Endodermal cell (in vitro differentiated cells): Measurements from ENCODE around the gene IFNLR1. TPM values are rescaled to one million over a fixed set of nuclear protein-coding genes. Genes with fewer than 3 reads are reported as not detected.

ENCODE experiments used
- DNase-seq: peaks from one replicate; pipeline ENCODE4 v3.0.0-alpha.2; 2017
- H3K27ac ChIP-seq: 2 replicates; pipeline ENCODE4 v1.5.1; 2013; ENCODE audit warnings: mild to moderate bottlenecking, low read depth, low read length, moderate library complexity
- H3K27me3 ChIP-seq: 2 replicates; pipeline ENCODE4 v1.6.1; 2013; ENCODE audit warnings: mild to moderate bottlenecking, low read length, moderate library complexity; ENCODE audit not compliant: insufficient read depth, control insufficient read depth, poor library complexity, severe bottlenecking
- H3K36me3 ChIP-seq: 2 replicates; pipeline ENCODE4 v1.7.0; 2013; ENCODE audit warnings: mild to moderate bottlenecking, low read length, moderate library complexity; ENCODE audit not compliant: control insufficient read depth, insufficient read depth
- H3K4me1 ChIP-seq: one replicate; pipeline ENCODE4 v1.7.0; 2013; ENCODE audit warnings: low read length; ENCODE audit not compliant: control insufficient read depth, insufficient read depth
- H3K4me3 ChIP-seq: 2 replicates; pipeline ENCODE4 v1.5.1; 2013; ENCODE audit warnings: mild to moderate bottlenecking, low read length, moderate library complexity
- H3K9ac ChIP-seq: 2 replicates; pipeline ENCODE4 v1.6.1; 2013; ENCODE audit warnings: mild to moderate bottlenecking, low read length, moderate library complexity; ENCODE audit not compliant: poor library complexity, severe bottlenecking; ENCODE audit errors: extremely low read depth
- H3K9me3 ChIP-seq: 2 replicates; pipeline ENCODE4 v1.6.1; 2013; ENCODE audit warnings: mild to moderate bottlenecking, low read length, moderate library complexity; ENCODE audit not compliant: control insufficient read depth
- H3K27ac Mint-ChIP-seq: 2 replicates; pipeline ENCODE4 v1.8.0; 2020; ENCODE audit warnings: mixed read lengths
- H3K27me3 Mint-ChIP-seq: 2 replicates; pipeline ENCODE4 v1.8.0; 2021; ENCODE audit warnings: mild to moderate bottlenecking, mixed read lengths; ENCODE audit not compliant: insufficient read depth
- H3K36me3 Mint-ChIP-seq: 2 replicates; pipeline ENCODE4 v1.8.0; 2020; ENCODE audit warnings: low read depth, mixed read lengths
- H3K4me1 Mint-ChIP-seq: 2 replicates; pipeline ENCODE4 v1.8.0; 2020; ENCODE audit warnings: mixed read lengths
- H3K4me3 Mint-ChIP-seq: 2 replicates; pipeline ENCODE4 v1.8.0; 2020; ENCODE audit warnings: mild to moderate bottlenecking, moderate library complexity, mixed read lengths
- H3K9me3 Mint-ChIP-seq: 2 replicates; pipeline ENCODE4 v1.8.0; 2020; ENCODE audit warnings: mild to moderate bottlenecking, mixed read lengths
- CTCF ChIP-seq: fragments of 200-600 bp; sonication (generic); conservative IDR thresholded peaks from 2 replicates; pipeline ENCODE4 v1.5.0; 2021; ENCODE audit warnings: antibody characterized with exemption, mild to moderate bottlenecking
- WGBS, 2 experiments: methylation state at CpG; one replicate each; pipeline versions ENCODE4 v1.1.5 to v1.1.7; 2013; ENCODE audit warnings: missing lambda C conversion rate in 2 of 2, mixed read lengths in 1 of 2; ENCODE audit not compliant: insufficient coverage in 1 of 2, insufficient read length in 1 of 2; 5-methylcytosine and 5-hydroxymethylcytosine counted together
- total RNA-seq, 2 donors: library from RNA; stranded (reverse); fragmentation: NEBNext Ultra II Directional in 1 of 2; extraction: Animal tissue kit (Norgen Biotek cat#: 25700) in 1 of 2; gene quantifications; 2 replicates in 1 of 2; 3 replicates in 1 of 2; pipeline ENCODE4 v1.2.1, GENCODE V29; 2021

IFNLR1 gene
- total RNA-seq, 2 donors from 2014 or later: 12.1 to 13.0 TPM

GRCh38 chr1:24226749-24227148, 39.7 kb upstream of the IFNLR1 start:
- WGBS, 2 experiments: 90 to 92% methylated on average over 5 of the region's 5 CpGs
- H3K4me3 Mint-ChIP-seq: no peak overlapping the region
- no peak for DNase-seq
- Histone ChIP-seq H3K36me3 (no peaks in the 10 kb centered on the region), H3K4me3 (no peak overlapping the region), H3K9me3 (no peaks in the 10 kb centered on the region), H3K4me1 (no peaks in the 10 kb centered on the region), H3K27me3 (no peaks in the 10 kb centered on the region), H3K27ac (no peak overlapping the region), H3K9ac (no peak overlapping the region)
- H3K27me3 Mint-ChIP-seq: no peaks in the 10 kb centered on the region
- no peak for TF ChIP-seq CTCF
- no peaks in the 10 kb centered on the region for H3K4me1 Mint-ChIP-seq
- H3K9me3 Mint-ChIP-seq: no peaks in the 10 kb centered on the region
- no peak overlapping the region for H3K27ac Mint-ChIP-seq
- no peaks in the 10 kb centered on the region for H3K36me3 Mint-ChIP-seq

DNA sequence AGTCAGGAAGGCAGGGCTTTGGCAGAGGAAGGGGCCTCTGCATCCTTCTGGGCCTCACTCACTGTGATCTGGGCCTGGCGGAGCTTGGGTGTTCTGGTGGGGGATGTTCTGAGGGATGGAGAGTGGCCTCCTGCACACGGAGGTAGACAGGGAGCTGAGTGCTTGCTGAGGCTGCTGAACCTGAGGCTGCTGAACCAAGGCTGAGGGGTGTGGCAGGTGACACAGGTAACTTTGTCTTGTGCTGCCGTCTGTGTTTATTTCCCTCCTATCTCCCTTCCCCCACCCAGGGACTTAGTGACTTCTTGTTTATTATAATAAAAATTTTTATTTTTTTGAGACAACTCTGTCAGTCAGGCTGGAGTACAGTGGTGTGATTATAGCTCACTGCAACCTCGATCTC, 37.7 kb upstream of the IFNLR1 start:
- no peak overlapping the region for H3K4me3 Mint-ChIP-seq
- H3K36me3 Mint-ChIP-seq: no peaks in the 10 kb centered on the region
- H3K27ac ChIP-seq: no peak overlapping the region
- no peaks in the 10 kb centered on the region for H3K27me3 ChIP-seq
- 79 to 100% methylated on average over 1 to 3 of the region's 4 CpGs for WGBS, 2 experiments
- H3K4me1 Mint-ChIP-seq: no peaks in the 10 kb centered on the region
- H3K36me3 ChIP-seq: no peaks in the 10 kb centered on the region
- H3K27me3 Mint-ChIP-seq: no peaks in the 10 kb centered on the region
- no peaks in the 10 kb centered on the region for H3K9me3 Mint-ChIP-seq
- no peak for DNase-seq
- H3K4me1 ChIP-seq: no peaks in the 10 kb centered on the region
- no peak overlapping the region for H3K27ac Mint-ChIP-seq
- H3K9me3 ChIP-seq: no peaks in the 10 kb centered on the region
- no peak overlapping the region for H3K4me3 ChIP-seq
- TF ChIP-seq CTCF: no peak
- H3K9ac ChIP-seq: no peak overlapping the region

DNA sequence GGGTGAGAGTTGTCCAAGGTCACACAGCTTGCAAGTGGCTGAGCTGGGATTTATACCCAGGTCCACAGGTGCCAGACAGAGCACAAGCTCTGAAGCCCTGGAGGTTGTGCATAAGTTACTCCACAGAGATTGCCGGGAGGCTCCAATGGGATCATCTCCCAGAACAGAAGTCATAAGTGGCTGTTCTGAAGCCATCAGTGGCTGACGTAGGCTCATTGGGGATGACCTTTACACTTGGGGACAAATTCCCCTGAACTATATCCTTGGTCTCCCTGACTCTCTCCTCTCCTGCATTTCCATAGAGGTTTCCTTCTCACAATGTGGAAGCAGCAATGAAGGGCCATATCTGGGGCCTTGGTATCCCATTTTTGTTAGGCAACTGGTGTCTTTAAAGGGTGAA, 37.0 kb upstream of the IFNLR1 start:
- H3K27ac Mint-ChIP-seq: no peak overlapping the region
- H3K36me3 Mint-ChIP-seq: no peaks in the 10 kb centered on the region
- H3K27me3 ChIP-seq: no peaks in the 10 kb centered on the region
- H3K9me3 ChIP-seq: no peaks in the 10 kb centered on the region
- no peak for DNase-seq
- H3K4me1 ChIP-seq: no peaks in the 10 kb centered on the region
- H3K27ac ChIP-seq: no peak overlapping the region
- 88 to 94% methylated on average over 2 of the region's 2 CpGs for WGBS, 2 experiments
- H3K4me3 ChIP-seq: no peak overlapping the region
- no peaks in the 10 kb centered on the region for H3K36me3 ChIP-seq
- no peak overlapping the region for H3K9ac ChIP-seq
- no peak for TF ChIP-seq CTCF
- no peaks in the 10 kb centered on the region for H3K9me3 Mint-ChIP-seq
- no peaks in the 10 kb centered on the region for H3K27me3 Mint-ChIP-seq
- H3K4me3 Mint-ChIP-seq: no peak overlapping the region
- H3K4me1 Mint-ChIP-seq: no peaks in the 10 kb centered on the region
